H9 (cell line): ENCODE data around the gene IL11RA. TPM values are rescaled to one million over a fixed set of nuclear protein-coding genes. Genes with fewer than 3 reads are reported as not detected.

Experiments
- DNase-seq: peaks from one replicate; pipeline ENCODE4 v3.0.0-alpha.2; 2017
- H2AFZ ChIP-seq: one replicate; pipeline ENCODE4 v1.6.1; 2013; ENCODE audit warnings: mild to moderate bottlenecking, low read length, control low read depth, moderate library complexity
- H2AK5ac ChIP-seq: 2 replicates; pipeline ENCODE4 v1.6.1; 2013; ENCODE audit warnings: low read length, control low read depth, mixed read lengths; ENCODE audit not compliant: insufficient read length
- H2BK120ac ChIP-seq: one replicate; pipeline ENCODE4 v1.6.1; 2013; ENCODE audit warnings: low read depth, mild to moderate bottlenecking, low read length, control low read depth, inconsistent platforms; ENCODE audit not compliant: poor library complexity, severe bottlenecking
- H2BK12ac ChIP-seq: 2 replicates; pipeline ENCODE4 v1.6.1; 2013; ENCODE audit warnings: low read length, control low read depth, mixed read lengths, low read depth; ENCODE audit not compliant: insufficient read length
- H2BK15ac ChIP-seq: 2 replicates; pipeline ENCODE4 v1.6.1; 2013; ENCODE audit warnings: low read depth, low read length, control low read depth
- H2BK20ac ChIP-seq: one replicate; pipeline ENCODE4 v1.6.1; 2013; ENCODE audit warnings: low read depth, mild to moderate bottlenecking, low read length, control low read depth, inconsistent platforms; ENCODE audit not compliant: poor library complexity, severe bottlenecking
- H2BK5ac ChIP-seq: 2 replicates; pipeline ENCODE4 v1.6.1; 2013; ENCODE audit warnings: low read length, control low read depth, mixed read lengths; ENCODE audit not compliant: insufficient read length
- H3K14ac ChIP-seq: 2 replicates; pipeline ENCODE4 v1.6.1; 2013; ENCODE audit warnings: low read length, control low read depth; ENCODE audit not compliant: insufficient read depth
- H3K18ac ChIP-seq: 2 replicates; pipeline ENCODE4 v1.6.1; 2013; ENCODE audit warnings: low read depth, mild to moderate bottlenecking, mixed read lengths, low read length, control low read depth; ENCODE audit not compliant: insufficient read length
- H3K23ac ChIP-seq: 2 replicates; pipeline ENCODE4 v1.6.1; 2013; ENCODE audit warnings: low read length, control low read depth, mixed read lengths, low read depth; ENCODE audit not compliant: insufficient read length
- H3K23me2 ChIP-seq: 2 replicates; pipeline ENCODE4 v1.6.1; 2013; ENCODE audit warnings: low read depth, mild to moderate bottlenecking, mixed read lengths, low read length, control low read depth; ENCODE audit not compliant: insufficient read length, poor library complexity, severe bottlenecking
- H3K27ac ChIP-seq: 2 replicates; pipeline ENCODE4 v1.5.1; 2013; ENCODE audit warnings: low read length, control low read depth, mixed read lengths, low read depth; ENCODE audit not compliant: insufficient read length
- H3K27me3 ChIP-seq: 2 replicates; pipeline ENCODE4 v1.6.1; 2013; ENCODE audit warnings: low read length, control low read depth, inconsistent platforms; ENCODE audit not compliant: insufficient read depth
- H3K4ac ChIP-seq: 2 replicates; pipeline ENCODE4 v1.6.1; 2013; ENCODE audit warnings: low read depth, mild to moderate bottlenecking, control low read depth, inconsistent platforms, low read length, moderate library complexity
- H3K4me1 ChIP-seq: 2 replicates; pipeline ENCODE4 v1.6.1; 2013; ENCODE audit warnings: low read length, control low read depth, inconsistent platforms; ENCODE audit not compliant: insufficient read depth
- H3K4me2 ChIP-seq: 2 replicates; pipeline ENCODE4 v1.6.1; 2013; ENCODE audit warnings: low read length, control low read depth, mixed read lengths; ENCODE audit not compliant: insufficient read length, insufficient read depth
- H3K56ac ChIP-seq: 2 replicates; pipeline ENCODE4 v1.6.1; 2013; ENCODE audit warnings: low read depth, mild to moderate bottlenecking, mixed read lengths, low read length, control low read depth; ENCODE audit not compliant: insufficient read length
- H3K79me1 ChIP-seq: 2 replicates; pipeline ENCODE4 v1.6.1; 2013; ENCODE audit warnings: low read depth, mild to moderate bottlenecking, moderate library complexity, low read length, control low read depth, inconsistent platforms; ENCODE audit not compliant: insufficient read depth, poor library complexity, severe bottlenecking
- H3K79me2 ChIP-seq: 2 replicates; pipeline ENCODE4 v1.6.1; 2013; ENCODE audit warnings: low read length, control low read depth, inconsistent platforms; ENCODE audit not compliant: insufficient read depth
- H3K9ac ChIP-seq: 2 replicates; pipeline ENCODE4 v1.6.1; 2013; ENCODE audit warnings: low read length, control low read depth, mixed read lengths; ENCODE audit not compliant: insufficient read length; ENCODE audit errors: extremely low read depth
- H3K9me3 ChIP-seq: one replicate; pipeline ENCODE4 v1.6.1; 2013; ENCODE audit warnings: low read depth, low read length, inconsistent platforms; ENCODE audit not compliant: control insufficient read depth
- H3T11ph ChIP-seq: one replicate; pipeline ENCODE4 v1.6.1; 2013; ENCODE audit warnings: mild to moderate bottlenecking, low read length, control low read depth, inconsistent platforms
- H4K20me1 ChIP-seq: one replicate; pipeline ENCODE4 v1.6.1; 2013; ENCODE audit not compliant: control insufficient read depth, insufficient read length, insufficient read depth
- H4K5ac ChIP-seq: 2 replicates; pipeline ENCODE4 v1.6.1; 2013; ENCODE audit warnings: low read depth, mild to moderate bottlenecking, mixed read lengths, low read length, control low read depth; ENCODE audit not compliant: insufficient read length
- H4K8ac ChIP-seq: replicated peaks from 2 replicates; pipeline ENCODE4 v1.6.1; 2013; ENCODE audit warnings: low read length, control low read depth, mixed read lengths, low read depth; ENCODE audit not compliant: insufficient read length
- H4K91ac ChIP-seq: 2 replicates; pipeline ENCODE4 v1.6.1; 2013; ENCODE audit warnings: low read depth, mild to moderate bottlenecking, moderate library complexity, mixed read lengths, low read length, control low read depth; ENCODE audit not compliant: insufficient read length
- H3K27ac Mint-ChIP-seq, 3 experiments: 2 replicates in 2 of 3; 3 replicates in 1 of 3; pipeline ENCODE4 v1.8.0; 2020 to 2021; ENCODE audit warnings: mixed read lengths in 3 of 3, mild to moderate bottlenecking in 1 of 3, moderate library complexity in 1 of 3
- H3K27me3 Mint-ChIP-seq: 2 replicates; pipeline ENCODE4 v1.8.0; 2021; ENCODE audit warnings: low read depth, mild to moderate bottlenecking, moderate library complexity, mixed read lengths
- H3K36me3 Mint-ChIP-seq, 3 experiments: 2 replicates in 2 of 3; 3 replicates in 1 of 3; pipeline ENCODE4 v1.8.0; 2020 to 2021; ENCODE audit warnings: low read depth in 3 of 3, mixed read lengths in 3 of 3; ENCODE audit not compliant: insufficient read depth in 1 of 3
- H3K4me1 Mint-ChIP-seq, 2 experiments: 2 replicates each; pipeline ENCODE4 v1.8.0; 2020; ENCODE audit warnings: mixed read lengths in 2 of 2
- H3K4me3 Mint-ChIP-seq, 2 experiments: 2 replicates in 1 of 2; 3 replicates in 1 of 2; pipeline ENCODE4 v1.8.0; 2020 to 2021; ENCODE audit warnings: mild to moderate bottlenecking in 2 of 2, mixed read lengths in 2 of 2, moderate library complexity in 1 of 2
- H3K9me3 Mint-ChIP-seq, 2 experiments: 2 replicates in 1 of 2; 3 replicates in 1 of 2; pipeline ENCODE4 v1.8.0; 2020; ENCODE audit warnings: mild to moderate bottlenecking in 2 of 2, mixed read lengths in 2 of 2, moderate library complexity in 1 of 2
- CTCF ChIP-seq: fragments of 200-600 bp; sonication (generic); conservative IDR thresholded peaks from 3 replicates; pipeline ENCODE4 v1.8.0; 2021; ENCODE audit warnings: antibody characterized with exemption, mild to moderate bottlenecking
- WGBS: extraction: QIAGEN DNeasy Blood & Tissue Kit; methylation state at CpG from one replicate; pipeline ENCODE4 v1.1.7; 2013; ENCODE audit warnings: missing lambda C conversion rate, low lambda C conversion rate, mixed read lengths; ENCODE audit not compliant: insufficient read length; ENCODE audit errors: extremely low coverage; 5-methylcytosine and 5-hydroxymethylcytosine counted together
- total RNA-seq: library from RNA; stranded (reverse); gene quantifications from 2 replicates; pipeline ENCODE4 v1.2.1, GENCODE V29; 2021

Gene IL11RA
- total RNA-seq, 1 experiment from 2014 or later, result 8.7 TPM

DNA sequence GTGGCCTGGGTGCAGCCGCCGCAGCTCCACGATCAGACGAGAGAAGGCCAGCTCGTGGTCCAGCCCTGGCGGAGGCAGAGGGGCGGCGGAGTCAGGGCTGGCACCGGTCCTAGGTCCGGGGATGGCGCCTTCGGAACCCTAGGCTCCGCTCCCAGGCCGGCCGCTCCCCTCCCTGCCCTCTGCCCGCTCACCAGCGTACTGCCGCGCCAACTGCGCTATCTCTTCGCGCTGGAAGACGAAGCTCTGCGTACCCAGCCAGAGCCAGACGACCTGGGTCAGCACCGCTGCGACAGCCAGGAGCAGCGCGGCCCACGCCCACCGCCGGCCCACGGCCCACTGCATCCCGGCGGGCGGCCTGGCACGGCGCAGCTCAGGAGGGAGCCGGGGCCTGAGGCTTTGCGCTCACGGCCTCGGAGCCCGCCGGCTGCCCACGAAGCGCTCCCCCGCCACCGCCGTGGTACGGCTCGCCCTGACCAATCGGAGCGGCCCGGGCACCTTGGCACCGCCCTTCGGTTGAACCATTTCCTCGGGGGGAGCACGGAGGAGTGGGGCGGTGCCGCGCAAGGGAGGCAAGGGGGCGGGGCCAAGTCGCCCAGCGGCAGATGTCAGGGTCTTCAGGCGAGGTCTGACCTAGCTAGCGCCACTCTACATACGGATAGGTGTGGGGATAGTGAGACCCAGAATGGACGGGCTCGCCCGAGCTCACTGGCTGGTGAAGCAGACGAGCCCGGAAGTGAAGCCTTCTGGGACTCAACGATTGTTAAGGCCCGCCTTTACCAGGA, 14.4 kb upstream of the IL11RA start, which contains the start of gene SIGMAR1:
Gene SIGMAR1, minus strand, starts transcription at position 432 of the 782 bp plus-strand sequence. Its CDS starts 90 bp downstream, at position 342.
- H3K18ac ChIP-seq, result peak within 1 kb of the TSS; percentile 36
- Mint-ChIP-seq H3K4me1 (peaks cover 17 to 27% of the 10 kb centered on the region in 2 experiments), H3K27ac (peak within 1 kb of the TSS in 2 of 3 experiments; percentile 64 to 82; a peak in 4 of 7 replicates), H3K36me3 (peaks cover 2 to 15% (median 10%) of the 10 kb centered on the region in 3 experiments; a peak in 6 of 7 replicates), H3K9me3 (no peaks in the 10 kb centered on the region), H3K27me3 (peaks cover 14% of the 10 kb centered on the region), H3K4me3 (peak within 1 kb of the TSS; percentile 87 to 89)
- no peak within 1 kb of the TSS for H2BK12ac ChIP-seq
- H3K4ac ChIP-seq, result no peak within 1 kb of the TSS
- TF ChIP-seq CTCF, result no peak
- H4K91ac ChIP-seq, result no peak within 1 kb of the TSS
- H3K4me1 ChIP-seq, result peaks cover 4% of the 10 kb centered on the region; the same call in 1 of the 2 replicates
- H3K79me1 ChIP-seq, result no peaks in the 10 kb centered on the region
- H2BK120ac ChIP-seq, result no peak within 1 kb of the TSS
- no peaks in the 10 kb centered on the region; the same call in 1 of the 2 replicates for H3K79me2 ChIP-seq
- H3K23ac ChIP-seq, result no peak within 1 kb of the TSS
- no peak within 1 kb of the TSS for H2BK5ac ChIP-seq
- H3K14ac ChIP-seq, result peak within 1 kb of the TSS; percentile 85
- peak within 1 kb of the TSS; percentile 75 for H3K4me2 ChIP-seq
- no peak within 1 kb of the TSS for H4K5ac ChIP-seq
- H3K27me3 ChIP-seq, result no peaks in the 10 kb centered on the region
- no peak within 1 kb of the TSS for H3T11ph ChIP-seq
- no CpG with 5 or more reads among the region's 74 CpGs for WGBS
- H3K56ac ChIP-seq, result no peak within 1 kb of the TSS
- no peak within 1 kb of the TSS for H4K8ac ChIP-seq
- H3K23me2 ChIP-seq, result peaks cover 11% of the 10 kb centered on the region
- H3K9ac ChIP-seq, result peak within 1 kb of the TSS; percentile 54
- H4K20me1 ChIP-seq, result no peaks in the 10 kb centered on the region
- H2BK15ac ChIP-seq, result no peak within 1 kb of the TSS
- H2AFZ ChIP-seq, result no peak within 1 kb of the TSS
- DNase-seq, result peak; percentile 95
- H2BK20ac ChIP-seq, result no peak within 1 kb of the TSS
- H2AK5ac ChIP-seq, result no peak within 1 kb of the TSS
- no peaks in the 10 kb centered on the region for H3K9me3 ChIP-seq
- no peak within 1 kb of the TSS for H3K27ac ChIP-seq
